Trophoblast cell (in vitro differentiated cells and primary cell): ENCODE results near the gene MDK.
A peak's percentile ranks its signal among the peaks of the same experiment; 100 is the strongest.

ENCODE experiments used
- DNase-seq, 2 donors: peaks; one replicate each; pipeline ENCODE4 v3.0.0-alpha.2; 2016
- H2AFZ ChIP-seq: 2 replicates; pipeline ENCODE4 v1.6.1; 2013; ENCODE audit warnings: low read length, moderate library complexity, mild to moderate bottlenecking; ENCODE audit not compliant: insufficient read depth, poor library complexity
- H2AK5ac ChIP-seq: 2 replicates; pipeline ENCODE4 v1.6.1; 2013; ENCODE audit warnings: mild to moderate bottlenecking, low read length
- H2BK120ac ChIP-seq: 2 replicates; pipeline ENCODE4 v1.6.1; 2013; ENCODE audit warnings: low read length, mild to moderate bottlenecking, moderate library complexity; ENCODE audit not compliant: insufficient read depth, poor library complexity
- H2BK12ac ChIP-seq: 2 replicates; pipeline ENCODE4 v1.6.1; 2013; ENCODE audit warnings: mild to moderate bottlenecking, low read length, moderate library complexity
- H2BK5ac ChIP-seq: 2 replicates; pipeline ENCODE4 v1.6.1; 2013; ENCODE audit warnings: low read length, low read depth, moderate library complexity, mild to moderate bottlenecking; ENCODE audit not compliant: poor library complexity
- H3K14ac ChIP-seq: 2 replicates; pipeline ENCODE4 v1.6.1; 2013; ENCODE audit warnings: mild to moderate bottlenecking, low read length
- H3K18ac ChIP-seq: 2 replicates; pipeline ENCODE4 v1.6.1; 2013; ENCODE audit warnings: mild to moderate bottlenecking, low read length
- H3K23ac ChIP-seq: 2 replicates; pipeline ENCODE4 v1.6.1; 2013; ENCODE audit warnings: low read length
- H3K27ac ChIP-seq: 2 replicates; pipeline ENCODE4 v1.5.1; 2013; ENCODE audit warnings: low read depth, mild to moderate bottlenecking, inconsistent platforms, low read length, moderate library complexity
- H3K27me3 ChIP-seq: 2 replicates; pipeline ENCODE4 v1.6.1; 2013; ENCODE audit warnings: inconsistent platforms, mild to moderate bottlenecking, low read length, moderate library complexity; ENCODE audit not compliant: insufficient read depth
- H3K36me3 ChIP-seq, 2 experiments: 1 replicate in 1 of 2; 2 replicates in 1 of 2; pipeline ENCODE4 v1.6.1; 2013; ENCODE audit warnings: low read length in 2 of 2, mild to moderate bottlenecking in 2 of 2, moderate library complexity in 1 of 2; ENCODE audit not compliant: insufficient read depth in 2 of 2, control insufficient read depth in 1 of 2
- H3K4ac ChIP-seq: 2 replicates; pipeline ENCODE4 v1.6.1; 2013; ENCODE audit warnings: low read depth, mild to moderate bottlenecking, low read length, moderate library complexity
- H3K4me1 ChIP-seq, 2 experiments: 1 replicate in 1 of 2; 2 replicates in 1 of 2; pipeline ENCODE4 v1.6.1; 2013; ENCODE audit warnings: low read length in 2 of 2, mild to moderate bottlenecking in 2 of 2, moderate library complexity in 1 of 2; ENCODE audit not compliant: insufficient read depth in 2 of 2, control insufficient read depth in 1 of 2
- H3K4me2 ChIP-seq: 2 replicates; pipeline ENCODE4 v1.6.1; 2013; ENCODE audit warnings: inconsistent platforms, mild to moderate bottlenecking, low read length, moderate library complexity
- H3K4me3 ChIP-seq: 2 replicates; pipeline ENCODE4 v1.5.1; 2013; ENCODE audit warnings: mild to moderate bottlenecking, low read depth, low read length, inconsistent platforms
- H3K79me1 ChIP-seq: one replicate; pipeline ENCODE4 v1.6.1; 2013; ENCODE audit warnings: low read length
- H3K79me2 ChIP-seq: 2 replicates; pipeline ENCODE4 v1.6.1; 2013; ENCODE audit warnings: low read length, mild to moderate bottlenecking; ENCODE audit not compliant: control insufficient read depth, insufficient read depth, poor library complexity
- H3K9ac ChIP-seq: 2 replicates; pipeline ENCODE4 v1.6.1; 2013; ENCODE audit warnings: mild to moderate bottlenecking, low read length
- H3K9me3 ChIP-seq: 2 replicates; pipeline ENCODE4 v1.6.1; 2013; ENCODE audit warnings: low read depth, mild to moderate bottlenecking, control low read depth, inconsistent platforms, low read length; ENCODE audit not compliant: insufficient read depth
- H4K12ac ChIP-seq: 2 replicates; pipeline ENCODE4 v1.6.1; 2013; ENCODE audit warnings: low read depth, mild to moderate bottlenecking, low read length, moderate library complexity
- H4K8ac ChIP-seq: 2 replicates; pipeline ENCODE4 v1.6.1; 2013; ENCODE audit warnings: low read depth, mild to moderate bottlenecking, low read length, moderate library complexity
- H4K91ac ChIP-seq: one replicate; pipeline ENCODE4 v1.6.1; 2013; ENCODE audit warnings: low read depth, mild to moderate bottlenecking, low read length, moderate library complexity
- WGBS: extraction: QIAGEN DNeasy Blood & Tissue Kit; methylation state at CpG from one replicate; pipeline ENCODE4 v1.1.7; 2013; ENCODE audit warnings: missing lambda C conversion rate; ENCODE audit not compliant: insufficient read length, insufficient coverage; ENCODE audit errors: extremely low coverage; 5-methylcytosine and 5-hydroxymethylcytosine counted together

MDK gene

GRCh38 chr11:46381819-46382645, 563 bp downstream of the MDK start:
- Histone ChIP-seq H3K4me2 (peak overlapping the region; percentile 81), H3K36me3 (peaks cover 32% of the 10 kb centered on the region in 2 experiments), H3K79me2 (peaks cover 13% of the 10 kb centered on the region), H3K14ac (peak overlapping the region; percentile 86), H2BK5ac (peak overlapping the region; percentile 95), H3K23ac (no peak overlapping the region), H3K18ac (peak overlapping the region; percentile 89), H3K27me3 (no peaks in the 10 kb centered on the region), H4K8ac (peak overlapping the region; percentile 83), H2AK5ac (peak overlapping the region; percentile 40), H3K79me1 (peaks cover 24% of the 10 kb centered on the region), H3K9me3 (no peaks in the 10 kb centered on the region), H3K4ac (peak overlapping the region; percentile 87), H2AFZ (peak overlapping the region; percentile 42), H4K91ac (peak overlapping the region; percentile 97), H3K9ac (peak overlapping the region; percentile 89), H2BK12ac (peak overlapping the region; percentile 47), H2BK120ac (peak overlapping the region; percentile 69), H3K4me1 (peaks cover 15 to 17% of the 10 kb centered on the region in 2 experiments), H3K4me3 (peak overlapping the region; percentile 85), H4K12ac (peak overlapping the region; percentile 91), H3K27ac (peak overlapping the region; percentile 90)
- no CpG with 5 or more reads among the region's 66 CpGs for WGBS
- no peak for DNase-seq

- Histone ChIP-seq H3K9ac (peak overlapping the region; percentile 89), H4K91ac (peak overlapping the region; percentile 97), H3K27me3 (no peaks in the 10 kb centered on the region), H3K4me1 (peaks cover 15 to 17% of the 10 kb centered on the region in 2 experiments), H3K9me3 (no peaks in the 10 kb centered on the region), H2BK120ac (peak overlapping the region; percentile 69), H2AK5ac (peak overlapping the region; percentile 40), H3K79me1 (peaks cover 24% of the 10 kb centered on the region), H2BK12ac (no peak overlapping the region), H2AFZ (no peak overlapping the region), H3K23ac (no peak overlapping the region), H3K36me3 (peaks cover 24% of the 10 kb centered on the region in 2 experiments), H3K27ac (peak overlapping the region; percentile 90), H4K12ac (peak overlapping the region; percentile 11), H3K79me2 (peaks cover 13% of the 10 kb centered on the region), H4K8ac (peak overlapping the region; percentile 83), H3K18ac (peak overlapping the region; percentile 89), H3K14ac (peak overlapping the region; percentile 86), H3K4me3 (peak overlapping the region; percentile 85), H3K4me2 (peak overlapping the region; percentile 81), H3K4ac (peak overlapping the region; percentile 87), H2BK5ac (no peak overlapping the region)
- WGBS: no CpG with 5 or more reads among the region's 18 CpGs
- DNase-seq: peak; percentile 35 to 67
Measured at GRCh38 chr11:46382646-46383403, 1.4 kb downstream of the MDK start.

GRCh38 chr11:46383404-46383758, 1.9 kb downstream of the MDK start:
- no peak overlapping the region for H2BK12ac ChIP-seq
- no peak overlapping the region for H3K4ac ChIP-seq
- no peak overlapping the region for H3K14ac ChIP-seq

GRCh38 chr11:46383974-46384701, 2.7 kb downstream of the MDK start:
- WGBS: no CpG with 5 or more reads among the region's 12 CpGs
- no peak for DNase-seq
- Histone ChIP-seq H3K4ac (no peak overlapping the region), H3K18ac (no peak overlapping the region), H3K27ac (no peak overlapping the region), H4K91ac (no peak overlapping the region), H3K36me3 (peaks cover 13 to 16% of the 10 kb centered on the region in 2 experiments), H2BK12ac (no peak overlapping the region), H3K23ac (no peak overlapping the region), H4K12ac (no peak overlapping the region), H2BK120ac (no peak overlapping the region), H4K8ac (no peak overlapping the region), H3K14ac (no peak overlapping the region), H3K79me2 (peaks cover 13% of the 10 kb centered on the region), H3K9me3 (peaks cover 2% of the 10 kb centered on the region), H2AK5ac (no peak overlapping the region), H3K4me1 (peaks cover 13 to 14% of the 10 kb centered on the region in 2 experiments), H3K79me1 (peaks cover 24% of the 10 kb centered on the region), H3K4me2 (no peak overlapping the region), H2BK5ac (no peak overlapping the region), H2AFZ (no peak overlapping the region), H3K9ac (no peak overlapping the region), H3K27me3 (peaks cover 3% of the 10 kb centered on the region), H3K4me3 (no peak overlapping the region)

More at GRCh38 chr11:46383404-46383758, 1.9 kb downstream of the MDK start:
- Histone ChIP-seq H2AK5ac (no peak overlapping the region), H3K36me3 (peaks cover 19% of the 10 kb centered on the region in 2 experiments), H3K79me2 (peaks cover 13% of the 10 kb centered on the region), H2BK5ac (no peak overlapping the region), H3K4me1 (peaks cover 15 to 19% of the 10 kb centered on the region in 2 experiments), H3K79me1 (peaks cover 24% of the 10 kb centered on the region), H3K23ac (no peak overlapping the region), H3K27ac (no peak overlapping the region), H4K91ac (no peak overlapping the region), H4K12ac (no peak overlapping the region), H3K27me3 (no peaks in the 10 kb centered on the region), H3K4me2 (no peak overlapping the region), H3K9ac (no peak overlapping the region), H4K8ac (no peak overlapping the region), H2BK120ac (no peak overlapping the region), H2AFZ (no peak overlapping the region), H3K4me3 (no peak overlapping the region), H3K18ac (peak overlapping the region; percentile 21), H3K9me3 (peaks cover 2% of the 10 kb centered on the region)
- no peak for DNase-seq
- no CpG with 5 or more reads among the region's 7 CpGs for WGBS
